Adrenal gland (tissue), 12 donors: ENCODE data around the gene SH3D19. TPM values are rescaled to one million over a fixed set of nuclear protein-coding genes. Genes with fewer than 3 reads are reported as not detected.

Experiments
- DNase-seq, 7 donors: peaks; one replicate each; pipeline ENCODE4 v3.0.0-alpha.2; 2019 to 2020
- H3K27ac ChIP-seq, 5 donors: fragments of 200-600 bp; sonication (generic) in 4 of 5; 1 replicate in 3 of 5; 2 replicates in 2 of 5; pipeline versions ENCODE4 v1.5.1 to v1.8.0; 2016 to 2020; ENCODE audit warnings: mild to moderate bottlenecking in 1 of 5
- H3K27me3 ChIP-seq: fragments of 200-600 bp; 2 replicates; pipeline ENCODE4 v1.8.0; 2021
- H3K36me3 ChIP-seq, 2 donors: fragments of 200-600 bp; replicated peaks in 1 of 2; 1 replicate in 1 of 2; 2 replicates in 1 of 2; pipeline versions ENCODE4 v1.5.1 to v1.8.0; 2018 to 2022
- H3K4me1 ChIP-seq, 2 donors: fragments of 200-600 bp; replicated peaks in 1 of 2; 1 replicate in 1 of 2; 2 replicates in 1 of 2; pipeline versions ENCODE4 v1.5.1 to v1.8.0; 2018 to 2021
- H3K4me3 ChIP-seq, 4 donors: fragments of 200-600 bp; sonication (generic) in 3 of 4; one replicate each; pipeline ENCODE4 v1.5.1; 2016 to 2018
- H3K9me3 ChIP-seq, 3 donors: fragments of 200-600 bp; sonication (generic) in 1 of 3; replicated peaks in 1 of 3; 1 replicate in 2 of 3; 2 replicates in 1 of 3; pipeline versions ENCODE4 v1.5.1 to v1.8.0; 2016 to 2021
- POLR2A ChIP-seq, 2 donors: fragments of 450-650 bp; IDR thresholded peaks; one replicate each; pipeline ENCODE4 v1.6.1; 2017; ENCODE audit warnings: antibody characterized with exemption in 2 of 2, mild to moderate bottlenecking in 2 of 2, moderate library complexity in 1 of 2
- WGBS, 4 donors: extraction: QIAGEN DNeasy Blood & Tissue Kit in 2 of 4; methylation state at CpG; one replicate each; pipeline versions ENCODE4 v1.1.5 to v1.1.7; 2013 to 2017; 5-methylcytosine and 5-hydroxymethylcytosine counted together
- intact Hi-C, 2 donors: fragments of 100-400 bp; cut with DNase I; formaldehyde crosslinking; loops; one replicate each; pipeline versions ENCODE4 v1.14.1 to v1.15.0; 2022 to 2023
- polyA plus RNA-seq, 3 donors: library from polyadenylated mRNA; stranded (reverse); fragments of 200-250 nt in 2 of 3; fragments of 350-450 nt in 1 of 3; fragmentation: Illumina TruSeq in 1 of 3; extraction: RNeasy Lipid Tissue Mini Kit (QIAGEN cat#74804) in 1 of 3; gene quantifications; one replicate each; pipeline ENCODE4 v1.2.3, GENCODE V29; 2013 to 2014
- total RNA-seq, 9 donors: library from RNA; depleted of rRNA in 4 of 9; stranded (reverse); fragments of >200 nt in 4 of 9; fragments of 120-200 nt in 1 of 9; fragmentation: NEBNext Ultra II Directional in 1 of 9; extraction: Animal tissue kit (Norgen Biotek cat#: 25700) in 1 of 9; gene quantifications; one replicate each; pipeline versions ENCODE4 v1.1.0 to v1.2.4, GENCODE V29; 2013 to 2023
- TF ChIP-seq, protein P1 (sequence below), 6 experiments: fragments of 450-650 bp in 4 of 6; fragments of 200-600 bp in 2 of 6; sonication (generic) in 1 of 6; IDR thresholded peaks; 1 replicate in 5 of 6; 2 replicates in 1 of 6; pipeline versions ENCODE4 v1.5.1 to v1.8.0; 2016 to 2021; ENCODE audit warnings: antibody characterized with exemption in 6 of 6, mild to moderate bottlenecking in 2 of 6, moderate library complexity in 1 of 6
- donor health status: healthy with polysubstance abuse.
- donor health status: Bipolar disorder and iron deficiency.
- donor health status: DM: yes; HTN: yes; CAD: no.
- donor health status: DM: no; HTN: no; CAD: no.
- donor health status: DM: no; HTN: no; CAD: no.
- donor health status: DM: yes; HTN: yes; CAD: no.

SH3D19 gene
- total and polyA plus RNA-seq, 12 donors: 16.6 to 117 (median 40.3) TPM

DNA sequence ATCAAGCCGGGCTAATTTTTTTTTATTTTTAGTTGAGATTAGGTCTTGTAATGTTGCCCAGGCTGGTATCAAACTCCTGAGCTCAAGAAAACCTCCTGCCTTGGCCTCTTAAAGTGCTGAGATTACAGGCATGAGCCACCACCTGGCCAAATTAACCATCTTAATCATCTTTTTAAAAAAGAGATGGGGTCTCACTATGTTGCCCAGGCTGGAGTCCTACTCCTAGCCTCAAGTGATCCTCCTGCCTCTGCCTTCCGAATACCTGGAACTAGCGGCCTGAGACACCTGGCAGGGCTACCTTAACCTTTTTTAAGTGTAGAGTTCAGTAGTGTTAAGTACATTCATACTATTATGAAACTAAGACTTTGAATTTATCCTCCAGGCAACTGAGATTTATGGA is 227.6 kb downstream of the SH3D19 start:
- WGBS, 4 donors: 82 to 92% (median 90%) methylated on average over 3 of the region's 3 CpGs
- H3K9me3 ChIP-seq: no peaks in the 10 kb centered on the region
- H3K36me3 ChIP-seq: peaks cover 0 to 16% of the 10 kb centered on the region in 2 donors
- peaks cover 8 to 23% of the 10 kb centered on the region in 2 donors for H3K4me1 ChIP-seq
- no peak for DNase-seq
- no peak for TF ChIP-seq POLR2A (IDR thresholded peaks at IDR 0.05)
- TF ChIP-seq, protein P1, sequence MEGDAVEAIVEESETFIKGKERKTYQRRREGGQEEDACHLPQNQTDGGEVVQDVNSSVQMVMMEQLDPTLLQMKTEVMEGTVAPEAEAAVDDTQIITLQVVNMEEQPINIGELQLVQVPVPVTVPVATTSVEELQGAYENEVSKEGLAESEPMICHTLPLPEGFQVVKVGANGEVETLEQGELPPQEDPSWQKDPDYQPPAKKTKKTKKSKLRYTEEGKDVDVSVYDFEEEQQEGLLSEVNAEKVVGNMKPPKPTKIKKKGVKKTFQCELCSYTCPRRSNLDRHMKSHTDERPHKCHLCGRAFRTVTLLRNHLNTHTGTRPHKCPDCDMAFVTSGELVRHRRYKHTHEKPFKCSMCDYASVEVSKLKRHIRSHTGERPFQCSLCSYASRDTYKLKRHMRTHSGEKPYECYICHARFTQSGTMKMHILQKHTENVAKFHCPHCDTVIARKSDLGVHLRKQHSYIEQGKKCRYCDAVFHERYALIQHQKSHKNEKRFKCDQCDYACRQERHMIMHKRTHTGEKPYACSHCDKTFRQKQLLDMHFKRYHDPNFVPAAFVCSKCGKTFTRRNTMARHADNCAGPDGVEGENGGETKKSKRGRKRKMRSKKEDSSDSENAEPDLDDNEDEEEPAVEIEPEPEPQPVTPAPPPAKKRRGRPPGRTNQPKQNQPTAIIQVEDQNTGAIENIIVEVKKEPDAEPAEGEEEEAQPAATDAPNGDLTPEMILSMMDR (IDR thresholded peaks at IDR 0.05): no peak
- no peak overlapping the region for H3K4me3 ChIP-seq
- no peaks in the 10 kb centered on the region for H3K27me3 ChIP-seq
- H3K27ac ChIP-seq: peak overlapping the region in 1 of 5 donors; percentile 57
- intact Hi-C loops: no loop called here

DNA sequence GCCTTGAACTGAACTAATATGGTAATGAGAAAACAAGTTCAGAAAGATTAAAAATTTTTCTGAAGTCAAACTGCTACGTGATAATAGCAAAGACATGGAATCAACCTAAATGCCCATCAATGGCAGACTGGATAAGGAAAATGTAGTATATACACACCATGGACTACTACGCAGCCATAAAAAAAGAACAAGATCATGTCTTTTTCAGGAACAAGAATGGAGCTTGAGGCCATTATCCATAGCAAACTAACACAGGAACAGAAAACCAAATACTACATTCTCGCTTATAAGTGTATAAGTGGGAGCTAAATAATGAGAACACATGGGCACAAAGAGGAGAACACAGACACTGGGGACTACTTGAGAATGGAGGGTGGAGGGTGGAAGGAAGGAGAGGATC is 230.3 kb downstream of the SH3D19 start:
- H3K9me3 ChIP-seq: no peaks in the 10 kb centered on the region
- WGBS, 4 donors: 78 to 97% (median 91%) methylated on average over 3 of the region's 3 CpGs
- H3K36me3 ChIP-seq: no peaks in the 10 kb centered on the region
- no peaks in the 10 kb centered on the region for H3K27me3 ChIP-seq
- TF ChIP-seq POLR2A (IDR thresholded peaks at IDR 0.05): no peak
- TF ChIP-seq, protein P1 (IDR thresholded peaks at IDR 0.05): no peak
- no peaks in the 10 kb centered on the region for H3K4me1 ChIP-seq
- no peak for DNase-seq
- H3K27ac ChIP-seq: no peak overlapping the region
- intact Hi-C loops: no loop called here
- no peak overlapping the region for H3K4me3 ChIP-seq

DNA sequence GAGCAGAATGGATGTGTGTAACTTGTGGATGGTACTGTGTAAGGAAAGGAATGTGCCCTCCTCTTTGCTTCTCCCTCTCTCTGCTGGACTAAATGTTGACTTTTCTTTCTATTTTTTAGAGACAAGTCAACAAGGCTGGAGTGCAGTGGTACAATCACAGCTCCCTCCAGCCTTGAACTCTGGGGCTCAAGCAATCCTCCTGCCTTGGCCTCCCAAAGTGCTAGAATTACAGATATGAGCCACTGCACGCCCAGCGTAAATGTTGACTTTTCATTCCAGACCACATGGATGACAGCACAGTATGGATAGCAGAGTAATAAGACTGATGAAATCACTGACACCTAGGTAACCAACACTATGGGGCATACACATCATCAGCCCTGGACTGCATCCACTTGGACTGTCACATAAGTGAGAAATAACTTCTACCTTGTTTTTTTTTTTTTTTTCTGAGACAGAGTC is 231.1 kb downstream of the SH3D19 start:
- no peak for DNase-seq
- Histone ChIP-seq H3K27me3 (no peaks in the 10 kb centered on the region), H3K9me3 (no peaks in the 10 kb centered on the region), H3K4me3 (no peak overlapping the region), H3K4me1 (no peaks in the 10 kb centered on the region), H3K36me3 (no peaks in the 10 kb centered on the region), H3K27ac (no peak overlapping the region)
- TF ChIP-seq POLR2A (IDR thresholded peaks at IDR 0.05): no peak
- TF ChIP-seq, protein P1 (IDR thresholded peaks at IDR 0.05): no peak
- intact Hi-C loops: no loop called here
- WGBS, 4 donors: 58 to 73% (median 63%) methylated on average over 2 of the region's 2 CpGs

DNA sequence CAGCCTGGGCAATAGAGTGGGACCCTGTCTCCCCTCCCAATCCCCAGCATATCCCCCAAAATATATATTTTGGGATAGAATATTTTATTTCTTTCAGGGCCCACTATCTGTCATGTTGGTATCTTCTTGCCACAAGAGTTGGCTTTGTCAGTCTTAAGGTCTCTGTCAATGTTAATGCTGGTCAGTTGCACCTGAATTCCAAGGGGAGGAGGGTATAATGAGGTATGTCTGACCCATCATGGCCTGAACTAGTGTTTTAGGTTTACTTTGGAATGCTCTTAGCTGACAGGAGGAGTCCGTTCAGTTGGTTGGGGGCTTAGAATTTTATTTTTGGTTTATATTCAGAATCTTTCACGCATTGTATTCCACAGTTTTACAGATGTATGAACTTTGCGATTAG is 232.2 kb downstream of the SH3D19 start:
- WGBS, 4 donors: 64 to 65% (median 65%) methylated on average over 3 of the region's 3 CpGs
- Histone ChIP-seq H3K27ac (no peak overlapping the region), H3K4me3 (no peak overlapping the region), H3K36me3 (no peaks in the 10 kb centered on the region), H3K27me3 (no peaks in the 10 kb centered on the region), H3K9me3 (no peaks in the 10 kb centered on the region), H3K4me1 (no peaks in the 10 kb centered on the region)
- intact Hi-C loops: no loop called here
- DNase-seq: no peak
- TF ChIP-seq, protein P1 (IDR thresholded peaks at IDR 0.05): no peak
- TF ChIP-seq POLR2A (IDR thresholded peaks at IDR 0.05): no peak
